ENCODE measurements around the gene TCN2.

Gene TCN2

DNA sequence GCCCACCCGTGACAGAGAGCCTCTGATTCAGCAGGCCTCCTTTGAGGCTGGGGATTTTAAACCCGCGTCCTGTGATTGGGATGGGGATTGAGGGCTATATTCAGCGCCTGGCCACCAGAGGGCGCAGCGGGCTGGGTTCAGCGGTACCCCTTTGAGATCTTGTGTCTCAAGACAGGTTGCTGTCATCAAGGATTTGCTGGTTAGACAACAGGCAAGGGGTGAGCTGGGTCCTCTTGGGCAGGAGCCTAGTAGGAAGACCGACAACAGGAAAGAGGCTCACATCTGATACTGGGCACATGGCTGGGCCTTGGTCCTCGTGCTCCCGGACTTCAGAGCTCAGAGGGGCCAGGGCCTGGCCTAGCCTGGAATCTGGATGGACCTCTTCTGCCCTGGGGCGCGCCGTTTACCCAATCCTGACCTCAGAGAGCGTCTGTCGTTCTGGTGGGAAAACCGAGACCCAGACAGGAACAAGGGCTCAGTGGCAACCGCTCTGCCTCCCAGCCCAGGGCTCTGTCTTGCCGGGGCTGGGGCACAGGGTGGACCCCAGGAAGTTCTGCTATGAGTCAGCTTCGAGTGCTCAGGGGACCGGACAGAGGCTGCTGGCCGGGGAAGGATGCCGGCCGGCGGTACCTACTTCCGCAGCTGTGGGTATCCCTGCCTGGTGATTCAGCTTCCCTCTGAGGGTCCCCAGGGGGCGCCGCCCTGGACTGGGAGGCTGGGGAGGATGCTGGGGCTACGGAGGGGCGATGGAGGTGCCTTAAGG lies 27.7 kb downstream of the TCN2 start (continued):
- TF ChIP-seq, protein P1, sequence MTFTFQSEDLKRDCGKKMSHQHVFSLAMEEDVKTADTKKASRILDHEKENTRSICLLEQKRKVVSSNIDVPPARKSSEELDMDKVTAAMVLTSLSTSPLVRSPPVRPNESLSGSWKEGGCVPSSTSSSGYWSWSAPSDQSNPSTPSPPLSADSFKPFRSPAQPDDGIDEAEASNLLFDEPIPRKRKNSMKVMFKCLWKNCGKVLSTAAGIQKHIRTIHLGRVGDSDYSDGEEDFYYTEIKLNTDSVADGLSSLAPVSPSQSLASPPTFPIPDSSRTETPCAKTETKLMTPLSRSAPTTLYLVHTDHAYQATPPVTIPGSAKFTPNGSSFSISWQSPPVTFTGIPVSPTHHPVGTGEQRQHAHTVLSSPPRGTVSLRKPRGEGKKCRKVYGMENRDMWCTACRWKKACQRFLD (tag by site-specific recombination; IDR thresholded peaks at IDR 0.05) = no peak
- no peak for TF ChIP-seq SP3 (tag by site-specific recombination; IDR thresholded peaks at IDR 0.05)
- no peak for TF ChIP-seq ZNF529 (tag by site-specific recombination; IDR thresholded peaks at IDR 0.05; ENCODE audit: insufficient replicate concordance)
- TF ChIP-seq ZFP3 (tag by site-specific recombination; IDR thresholded peaks at IDR 0.05; ENCODE audit: low read depth) = no peak
- no peak for TF ChIP-seq ZNF544 (tag by site-specific recombination; IDR thresholded peaks at IDR 0.05)
- TF ChIP-seq, protein P2, sequence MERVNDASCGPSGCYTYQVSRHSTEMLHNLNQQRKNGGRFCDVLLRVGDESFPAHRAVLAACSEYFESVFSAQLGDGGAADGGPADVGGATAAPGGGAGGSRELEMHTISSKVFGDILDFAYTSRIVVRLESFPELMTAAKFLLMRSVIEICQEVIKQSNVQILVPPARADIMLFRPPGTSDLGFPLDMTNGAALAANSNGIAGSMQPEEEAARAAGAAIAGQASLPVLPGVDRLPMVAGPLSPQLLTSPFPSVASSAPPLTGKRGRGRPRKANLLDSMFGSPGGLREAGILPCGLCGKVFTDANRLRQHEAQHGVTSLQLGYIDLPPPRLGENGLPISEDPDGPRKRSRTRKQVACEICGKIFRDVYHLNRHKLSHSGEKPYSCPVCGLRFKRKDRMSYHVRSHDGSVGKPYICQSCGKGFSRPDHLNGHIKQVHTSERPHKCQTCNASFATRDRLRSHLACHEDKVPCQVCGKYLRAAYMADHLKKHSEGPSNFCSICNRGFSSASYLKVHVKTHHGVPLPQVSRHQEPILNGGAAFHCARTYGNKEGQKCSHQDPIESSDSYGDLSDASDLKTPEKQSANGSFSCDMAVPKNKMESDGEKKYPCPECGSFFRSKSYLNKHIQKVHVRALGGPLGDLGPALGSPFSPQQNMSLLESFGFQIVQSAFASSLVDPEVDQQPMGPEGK (tag by site-specific recombination; IDR thresholded peaks at IDR 0.05) = no peak
- peak; percentile 54; the same call in 1 of the 2 replicates for TF ChIP-seq ZFP37 (tag by site-specific recombination; IDR thresholded peaks at IDR 0.05)
- TF ChIP-seq ZNF10 (tag by site-specific recombination; IDR thresholded peaks at IDR 0.05) = no peak
- TF ChIP-seq ZNF514 (tag by site-specific recombination; IDR thresholded peaks at IDR 0.05) = no peak
- 0 out of 2 replicates have a peak, but pooled peaks have one; percentile 18 for TF ChIP-seq TRIM28 (IDR thresholded peaks at IDR 0.05; ENCODE audit: borderline replicate concordance, low read length)
- peak; percentile 55 for TF ChIP-seq ZNF600 (tag by site-specific recombination; IDR thresholded peaks at IDR 0.05)
- TF ChIP-seq ZNF768 (tag by site-specific recombination; IDR thresholded peaks at IDR 0.05) = no peak
- TF ChIP-seq, protein P3, sequence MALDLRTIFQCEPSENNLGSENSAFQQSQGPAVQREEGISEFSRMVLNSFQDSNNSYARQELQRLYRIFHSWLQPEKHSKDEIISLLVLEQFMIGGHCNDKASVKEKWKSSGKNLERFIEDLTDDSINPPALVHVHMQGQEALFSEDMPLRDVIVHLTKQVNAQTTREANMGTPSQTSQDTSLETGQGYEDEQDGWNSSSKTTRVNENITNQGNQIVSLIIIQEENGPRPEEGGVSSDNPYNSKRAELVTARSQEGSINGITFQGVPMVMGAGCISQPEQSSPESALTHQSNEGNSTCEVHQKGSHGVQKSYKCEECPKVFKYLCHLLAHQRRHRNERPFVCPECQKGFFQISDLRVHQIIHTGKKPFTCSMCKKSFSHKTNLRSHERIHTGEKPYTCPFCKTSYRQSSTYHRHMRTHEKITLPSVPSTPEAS (tag by site-specific recombination; IDR thresholded peaks at IDR 0.05) = no peak
- TF ChIP-seq, protein P4, sequence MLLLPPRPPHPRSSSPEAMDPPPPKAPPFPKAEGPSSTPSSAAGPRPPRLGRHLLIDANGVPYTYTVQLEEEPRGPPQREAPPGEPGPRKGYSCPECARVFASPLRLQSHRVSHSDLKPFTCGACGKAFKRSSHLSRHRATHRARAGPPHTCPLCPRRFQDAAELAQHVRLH (tag by site-specific recombination; IDR thresholded peaks at IDR 0.05) = no peak
- TF ChIP-seq, protein P5, sequence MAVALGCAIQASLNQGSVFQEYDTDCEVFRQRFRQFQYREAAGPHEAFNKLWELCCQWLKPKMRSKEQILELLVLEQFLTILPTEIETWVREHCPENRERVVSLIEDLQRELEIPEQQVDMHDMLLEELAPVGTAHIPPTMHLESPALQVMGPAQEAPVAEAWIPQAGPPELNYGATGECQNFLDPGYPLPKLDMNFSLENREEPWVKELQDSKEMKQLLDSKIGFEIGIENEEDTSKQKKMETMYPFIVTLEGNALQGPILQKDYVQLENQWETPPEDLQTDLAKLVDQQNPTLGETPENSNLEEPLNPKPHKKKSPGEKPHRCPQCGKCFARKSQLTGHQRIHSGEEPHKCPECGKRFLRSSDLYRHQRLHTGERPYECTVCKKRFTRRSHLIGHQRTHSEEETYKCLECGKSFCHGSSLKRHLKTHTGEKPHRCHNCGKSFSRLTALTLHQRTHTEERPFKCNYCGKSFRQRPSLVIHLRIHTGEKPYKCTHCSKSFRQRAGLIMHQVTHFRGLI (tag by site-specific recombination; IDR thresholded peaks at IDR 0.05) = no peak
- no peak for TF ChIP-seq ZNF621 (tag by site-specific recombination; IDR thresholded peaks at IDR 0.05)
- TF ChIP-seq, protein P6, sequence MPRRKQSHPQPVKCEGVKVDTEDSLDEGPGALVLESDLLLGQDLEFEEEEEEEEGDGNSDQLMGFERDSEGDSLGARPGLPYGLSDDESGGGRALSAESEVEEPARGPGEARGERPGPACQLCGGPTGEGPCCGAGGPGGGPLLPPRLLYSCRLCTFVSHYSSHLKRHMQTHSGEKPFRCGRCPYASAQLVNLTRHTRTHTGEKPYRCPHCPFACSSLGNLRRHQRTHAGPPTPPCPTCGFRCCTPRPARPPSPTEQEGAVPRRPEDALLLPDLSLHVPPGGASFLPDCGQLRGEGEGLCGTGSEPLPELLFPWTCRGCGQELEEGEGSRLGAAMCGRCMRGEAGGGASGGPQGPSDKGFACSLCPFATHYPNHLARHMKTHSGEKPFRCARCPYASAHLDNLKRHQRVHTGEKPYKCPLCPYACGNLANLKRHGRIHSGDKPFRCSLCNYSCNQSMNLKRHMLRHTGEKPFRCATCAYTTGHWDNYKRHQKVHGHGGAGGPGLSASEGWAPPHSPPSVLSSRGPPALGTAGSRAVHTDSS (tag by site-specific recombination; IDR thresholded peaks at IDR 0.05) = no peak
- TF ChIP-seq ZFP69B (tag by site-specific recombination; IDR thresholded peaks at IDR 0.05) = no peak
- TF ChIP-seq, protein P7, sequence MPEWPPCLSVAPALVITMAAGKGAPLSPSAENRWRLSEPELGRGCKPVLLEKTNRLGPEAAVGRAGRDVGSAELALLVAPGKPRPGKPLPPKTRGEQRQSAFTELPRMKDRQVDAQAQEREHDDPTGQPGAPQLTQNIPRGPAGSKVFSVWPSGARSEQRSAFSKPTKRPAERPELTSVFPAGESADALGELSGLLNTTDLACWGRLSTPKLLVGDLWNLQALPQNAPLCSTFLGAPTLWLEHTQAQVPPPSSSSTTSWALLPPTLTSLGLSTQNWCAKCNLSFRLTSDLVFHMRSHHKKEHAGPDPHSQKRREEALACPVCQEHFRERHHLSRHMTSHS (tag by site-specific recombination; IDR thresholded peaks at IDR 0.05) = no peak
- no peak for TF ChIP-seq KLF9 (tag by site-specific recombination; IDR thresholded peaks at IDR 0.05; ENCODE audit: low read depth)
- no peak for TF ChIP-seq ZNF175 (tag by site-specific recombination; IDR thresholded peaks at IDR 0.05)
- TF ChIP-seq ZNF394 (tag by site-specific recombination; IDR thresholded peaks at IDR 0.05; ENCODE audit: borderline replicate concordance) = no peak
- TF ChIP-seq, protein P8, sequence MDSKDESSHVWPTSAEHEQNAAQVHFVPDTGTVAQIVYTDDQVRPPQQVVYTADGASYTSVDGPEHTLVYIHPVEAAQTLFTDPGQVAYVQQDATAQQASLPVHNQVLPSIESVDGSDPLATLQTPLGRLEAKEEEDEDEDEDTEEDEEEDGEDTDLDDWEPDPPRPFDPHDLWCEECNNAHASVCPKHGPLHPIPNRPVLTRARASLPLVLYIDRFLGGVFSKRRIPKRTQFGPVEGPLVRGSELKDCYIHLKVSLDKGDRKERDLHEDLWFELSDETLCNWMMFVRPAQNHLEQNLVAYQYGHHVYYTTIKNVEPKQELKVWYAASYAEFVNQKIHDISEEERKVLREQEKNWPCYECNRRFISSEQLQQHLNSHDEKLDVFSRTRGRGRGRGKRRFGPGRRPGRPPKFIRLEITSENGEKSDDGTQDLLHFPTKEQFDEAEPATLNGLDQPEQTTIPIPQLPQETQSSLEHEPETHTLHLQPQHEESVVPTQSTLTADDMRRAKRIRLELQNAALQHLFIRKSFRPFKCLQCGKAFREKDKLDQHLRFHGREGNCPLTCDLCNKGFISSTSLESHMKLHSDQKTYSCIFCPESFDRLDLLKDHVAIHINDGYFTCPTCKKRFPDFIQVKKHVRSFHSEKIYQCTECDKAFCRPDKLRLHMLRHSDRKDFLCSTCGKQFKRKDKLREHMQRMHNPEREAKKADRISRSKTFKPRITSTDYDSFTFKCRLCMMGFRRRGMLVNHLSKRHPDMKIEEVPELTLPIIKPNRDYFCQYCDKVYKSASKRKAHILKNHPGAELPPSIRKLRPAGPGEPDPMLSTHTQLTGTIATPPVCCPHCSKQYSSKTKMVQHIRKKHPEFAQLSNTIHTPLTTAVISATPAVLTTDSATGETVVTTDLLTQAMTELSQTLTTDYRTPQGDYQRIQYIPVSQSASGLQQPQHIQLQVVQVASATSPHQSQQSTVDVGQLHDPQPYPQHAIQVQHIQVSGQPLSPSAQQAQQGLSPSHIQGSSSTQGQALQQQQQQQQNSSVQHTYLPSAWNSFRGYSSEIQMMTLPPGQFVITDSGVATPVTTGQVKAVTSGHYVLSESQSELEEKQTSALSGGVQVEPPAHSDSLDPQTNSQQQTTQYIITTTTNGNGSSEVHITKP (tag by site-specific recombination; IDR thresholded peaks at IDR 0.05) = no peak; the same call in 1 of the 2 replicates
- TF ChIP-seq, protein P9, sequence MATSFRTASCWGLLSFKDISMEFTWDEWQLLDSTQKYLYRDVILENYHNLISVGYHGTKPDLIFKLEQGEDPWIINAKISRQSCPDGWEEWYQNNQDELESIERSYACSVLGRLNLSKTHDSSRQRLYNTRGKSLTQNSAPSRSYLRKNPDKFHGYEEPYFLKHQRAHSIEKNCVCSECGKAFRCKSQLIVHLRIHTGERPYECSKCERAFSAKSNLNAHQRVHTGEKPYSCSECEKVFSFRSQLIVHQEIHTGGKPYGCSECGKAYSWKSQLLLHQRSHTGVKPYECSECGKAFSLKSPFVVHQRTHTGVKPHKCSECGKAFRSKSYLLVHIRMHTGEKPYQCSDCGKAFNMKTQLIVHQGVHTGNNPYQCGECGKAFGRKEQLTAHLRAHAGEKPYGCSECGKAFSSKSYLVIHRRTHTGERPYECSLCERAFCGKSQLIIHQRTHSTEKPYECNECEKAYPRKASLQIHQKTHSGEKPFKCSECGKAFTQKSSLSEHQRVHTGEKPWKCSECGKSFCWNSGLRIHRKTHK (tag by site-specific recombination; IDR thresholded peaks at IDR 0.05) = no peak
- TF ChIP-seq ZNF501 (tag by site-specific recombination; IDR thresholded peaks at IDR 0.05) = no peak
